GM23248 (cell line): Measurements from ENCODE around the gene HPX. TPM values are rescaled to one million over a fixed set of nuclear protein-coding genes. Genes with fewer than 3 reads are reported as not detected.

Experiments used
- DNase-seq: peaks from one replicate; pipeline ENCODE4 v3.0.0-alpha.2; 2015
- H2AFZ ChIP-seq: fragments of 200-600 bp; sonication (generic); 2 replicates; pipeline ENCODE4 v1.6.1; 2016; ENCODE audit warnings: antibody characterized with exemption
- H3F3A ChIP-seq: fragments of 200-600 bp; sonication (generic); 2 replicates; pipeline ENCODE4 v1.6.1; 2016; ENCODE audit warnings: mild to moderate bottlenecking, antibody characterized with exemption, mixed run types; ENCODE audit not compliant: insufficient read depth
- H3K27ac ChIP-seq: fragments of 200-600 bp; sonication (generic); 2 replicates; pipeline ENCODE4 v1.5.1; 2016; ENCODE audit warnings: mild to moderate bottlenecking
- H3K27me3 ChIP-seq: fragments of 200-600 bp; sonication (generic); replicated peaks from 2 replicates; pipeline ENCODE4 v1.6.1; 2016; ENCODE audit warnings: mild to moderate bottlenecking; ENCODE audit not compliant: insufficient read depth
- H3K36me3 ChIP-seq: fragments of 200-600 bp; sonication (generic); 2 replicates; pipeline ENCODE4 v1.6.1; 2016; ENCODE audit warnings: low read depth, mild to moderate bottlenecking
- H3K4me1 ChIP-seq: fragments of 200-600 bp; sonication (generic); 2 replicates; pipeline ENCODE4 v1.6.1; 2016; ENCODE audit warnings: mild to moderate bottlenecking; ENCODE audit not compliant: insufficient read depth
- H3K4me2 ChIP-seq: fragments of 200-600 bp; sonication (generic); one replicate; pipeline ENCODE4 v1.6.1; 2016; ENCODE audit warnings: mild to moderate bottlenecking; ENCODE audit not compliant: unreplicated experiment
- H3K4me3 ChIP-seq: fragments of 200-600 bp; sonication (generic); 2 replicates; pipeline ENCODE4 v1.5.1; 2016; ENCODE audit warnings: mild to moderate bottlenecking
- H3K79me2 ChIP-seq: fragments of 200-600 bp; sonication (generic); 2 replicates; pipeline ENCODE4 v1.6.1; 2016; ENCODE audit warnings: mild to moderate bottlenecking; ENCODE audit not compliant: insufficient read depth
- H3K9ac ChIP-seq: fragments of 200-600 bp; sonication (generic); 2 replicates; pipeline ENCODE4 v1.6.1; 2016; ENCODE audit warnings: mild to moderate bottlenecking
- H3K9me2 ChIP-seq: fragments of 200-600 bp; sonication (generic); 2 replicates; pipeline ENCODE4 v1.6.1; 2016; ENCODE audit warnings: mixed run types, mild to moderate bottlenecking, moderate library complexity; ENCODE audit not compliant: insufficient read depth
- H3K9me3 ChIP-seq: fragments of 200-600 bp; sonication (generic); one replicate; pipeline ENCODE4 v1.6.1; 2017; ENCODE audit warnings: low read depth
- H4K20me1 ChIP-seq: fragments of 200-600 bp; sonication (generic); 2 replicates; pipeline ENCODE4 v1.6.0; 2016; ENCODE audit not compliant: insufficient read depth
- EZH2 ChIP-seq: fragments of 200-600 bp; sonication (generic); IDR thresholded peaks from 2 replicates; pipeline ENCODE4 v1.6.1; 2018; ENCODE audit warnings: antibody characterized with exemption, mild to moderate bottlenecking; ENCODE audit not compliant: insufficient read depth, poor library complexity, severe bottlenecking
- EZH2phosphoT487 ChIP-seq: fragments of 200-600 bp; sonication (generic); IDR thresholded peaks from 2 replicates; pipeline ENCODE4 v1.6.1; 2018; ENCODE audit warnings: antibody characterized with exemption, moderate library complexity, mild to moderate bottlenecking, low read depth; ENCODE audit not compliant: insufficient read depth
- WGBS, 2 experiments: methylation state at CpG; one replicate each; pipeline ENCODE4 v1.1.6; 2015 to 2017; ENCODE audit warnings: low lambda C conversion rate in 2 of 2, low coverage in 1 of 2; ENCODE audit errors: missing lambda C conversion rate in 2 of 2; 5-methylcytosine and 5-hydroxymethylcytosine counted together
- in situ Hi-C: fragments of 300-500 bp; cut with MboI; formaldehyde crosslinking; loops from 2 replicates; pipeline ENCODE4 v1.15.0; 2020
- polyA plus RNA-seq: library from polyadenylated mRNA; unstranded; fragments of >200 nt; fragmentation: Nextera tagmentation; extraction: Ambion mirVana; gene quantifications from 2 replicates; pipeline ENCODE4 v1.2.1, GENCODE V29; 2016
- total RNA-seq: library from RNA; depleted of rRNA; stranded (reverse); fragments of >200 nt; shearing (Covaris generic); gene quantifications from 2 replicates; pipeline ENCODE4 v1.2.3, GENCODE V29; 2014

HPX gene
- total and polyA plus RNA-seq, 2 experiments from 2014 or later: 0.22 to 0.43 TPM

- Histone ChIP-seq H3K4me3 (peak within 1 kb of the TSS; percentile 98), H2AFZ (peak within 1 kb of the TSS; percentile 96), H3K9me2 (no peaks in the 10 kb centered on the region), H3K36me3 (no peaks in the 10 kb centered on the region), H3K27me3 (no peaks in the 10 kb centered on the region), H3F3A (no peaks in the 10 kb centered on the region), H4K20me1 (no peaks in the 10 kb centered on the region; the same call in 1 of the 2 replicates), H3K4me1 (peaks cover 16% of the 10 kb centered on the region), H3K4me2 (peak within 1 kb of the TSS; percentile 93), H3K9ac (peak within 1 kb of the TSS; percentile 86), H3K79me2 (peaks cover 32% of the 10 kb centered on the region), H3K27ac (peak within 1 kb of the TSS; percentile 2; the same call in 1 of the 2 replicates), H3K9me3 (no peaks in the 10 kb centered on the region)
- TF ChIP-seq EZH2 (no peak), EZH2phosphoT487 (no peak)
- 1% methylated on average over 44 to 48 of the region's 75 CpGs for WGBS, 2 experiments
- DNase-seq: peak; percentile 86
- in situ Hi-C loops: no loop called here
Observed at GRCh38 chr11:6419009-6419631, 21.7 kb downstream of the HPX start, which contains the start of gene APBB1. APBB1 (minus strand) TSS chr11:6419094; CDS start chr11:6411347, 7,747 bp downstream.

- H3F3A ChIP-seq: no peaks in the 10 kb centered on the region
- no peaks in the 10 kb centered on the region for H3K36me3 ChIP-seq
- H3K9me2 ChIP-seq: no peaks in the 10 kb centered on the region
- peak overlapping the region; percentile 98 for H3K4me3 ChIP-seq
- H3K79me2 ChIP-seq: peaks cover 37% of the 10 kb centered on the region
- no peaks in the 10 kb centered on the region for H3K9me3 ChIP-seq
- H4K20me1 ChIP-seq: no peaks in the 10 kb centered on the region; the same call in 1 of the 2 replicates
- WGBS, 2 experiments: 1 to 2% methylated on average over 13 to 32 of the region's 38 CpGs
- peak overlapping the region; percentile 93 for H3K4me2 ChIP-seq
- peak overlapping the region; percentile 86 for H3K9ac ChIP-seq
- peaks cover 16% of the 10 kb centered on the region for H3K4me1 ChIP-seq
- H3K27me3 ChIP-seq: no peaks in the 10 kb centered on the region
- H2AFZ ChIP-seq: peak overlapping the region; percentile 96
- in situ Hi-C loops: no loop called here
- TF ChIP-seq EZH2phosphoT487: no peak
- TF ChIP-seq EZH2: no peak
- DNase-seq: no peak
- no peak overlapping the region for H3K27ac ChIP-seq
Observed at GRCh38 chr11:6418557-6419008, 22.2 kb downstream of the HPX start.

- WGBS, 2 experiments: 13 to 14% methylated on average over 7 of the region's 7 CpGs
Observed at GRCh38 chr11:6417907-6418556, 22.8 kb downstream of the HPX start.

GRCh38 chr11:6415797-6416196 lies 25.0 kb downstream of the HPX start:
- in situ Hi-C loops: no loop called here
- Histone ChIP-seq H3K27ac (no peak overlapping the region), H3K9me2 (no peaks in the 10 kb centered on the region), H3K9ac (no peak overlapping the region), H3K27me3 (no peaks in the 10 kb centered on the region), H3F3A (no peaks in the 10 kb centered on the region), H2AFZ (no peak overlapping the region), H3K4me2 (no peak overlapping the region), H3K4me3 (no peak overlapping the region), H3K79me2 (peaks cover 41% of the 10 kb centered on the region), H3K9me3 (no peaks in the 10 kb centered on the region), H4K20me1 (no peaks in the 10 kb centered on the region; the same call in 1 of the 2 replicates), H3K4me1 (peaks cover 16% of the 10 kb centered on the region), H3K36me3 (no peaks in the 10 kb centered on the region)
- DNase-seq: no peak
- 81 to 85% methylated on average over 6 of the region's 6 CpGs for WGBS, 2 experiments
- TF ChIP-seq EZH2phosphoT487 (no peak), EZH2 (no peak)

More at GRCh38 chr11:6417907-6418556, 22.8 kb downstream of the HPX start:
- no peaks in the 10 kb centered on the region for H3K9me3 ChIP-seq
- H3K4me1 ChIP-seq: peaks cover 16% of the 10 kb centered on the region
- H3K27me3 ChIP-seq: no peaks in the 10 kb centered on the region
- TF ChIP-seq EZH2 (no peak), EZH2phosphoT487 (no peak)
- no peak overlapping the region for H3K27ac ChIP-seq
- H3K4me3 ChIP-seq: peak overlapping the region; percentile 98
- in situ Hi-C loops: no loop called here
- H3K36me3 ChIP-seq: no peaks in the 10 kb centered on the region
- H3K9me2 ChIP-seq: no peaks in the 10 kb centered on the region
- peaks cover 41% of the 10 kb centered on the region for H3K79me2 ChIP-seq
- H2AFZ ChIP-seq: peak overlapping the region; percentile 96; the same call in 1 of the 2 replicates
- H3K4me2 ChIP-seq: peak overlapping the region; percentile 93
- no peaks in the 10 kb centered on the region; the same call in 1 of the 2 replicates for H4K20me1 ChIP-seq
- H3K9ac ChIP-seq: peak overlapping the region; percentile 86
- no peaks in the 10 kb centered on the region for H3F3A ChIP-seq
- peak; percentile 46 for DNase-seq
